GM21423 (cell line): ENCODE results near the gene CROCC2.

Source experiments
- ATAC-seq: cut with Tn5 transposase; IDR thresholded peaks from one replicate; pipeline ENCODE4 v1.9.1; 2021; ENCODE audit warnings: mild to moderate bottlenecking, moderate library complexity; ENCODE audit not compliant: unreplicated experiment

CROCC2 gene

GRCh38 chr2:240875228-240876034 is 30.7 kb upstream of the CROCC2 start:
- ATAC-seq = no peak

GRCh38 chr2:240876035-240876474 is 30.1 kb upstream of the CROCC2 start:
- ATAC-seq = no peak

GRCh38 chr2:240876475-240877251 is 29.5 kb upstream of the CROCC2 start:
- ATAC-seq = no peak

GRCh38 chr2:240877460-240878340 is 28.4 kb upstream of the CROCC2 start:
- ATAC-seq = no peak

GRCh38 chr2:240878341-240878936 is 27.7 kb upstream of the CROCC2 start:
- ATAC-seq = no peak

GRCh38 chr2:240879105-240879504 is 27.0 kb upstream of the CROCC2 start:
- no peak for ATAC-seq

- ATAC-seq = no peak
These were observed 24.2 kb upstream of the CROCC2 start for GRCh38 chr2:240881913-240882312.

GRCh38 chr2:240884221-240884620 is 21.9 kb upstream of the CROCC2 start:
- no peak for ATAC-seq

GRCh38 chr2:240884745-240885144 is 21.4 kb upstream of the CROCC2 start:
- ATAC-seq = no peak

GRCh38 chr2:240885566-240885965 is 20.6 kb upstream of the CROCC2 start:
- ATAC-seq = no peak

- no peak for ATAC-seq
These were observed 20.0 kb upstream of the CROCC2 start for GRCh38 chr2:240886023-240886565.

- no peak for ATAC-seq
These were observed 19.2 kb upstream of the CROCC2 start for GRCh38 chr2:240886678-240887609.

GRCh38 chr2:240887631-240888030 is 18.5 kb upstream of the CROCC2 start:
- ATAC-seq = no peak

GRCh38 chr2:240888130-240888889 is 17.8 kb upstream of the CROCC2 start:
- ATAC-seq = no peak

- no peak for ATAC-seq
These were observed 17.1 kb upstream of the CROCC2 start for GRCh38 chr2:240888890-240889573.

GRCh38 chr2:240889601-240890560 is 16.3 kb upstream of the CROCC2 start:
- no peak for ATAC-seq

- ATAC-seq = no peak
These were observed 15.4 kb upstream of the CROCC2 start for GRCh38 chr2:240890691-240891090.
